ENCODE data around the gene GATAD2B. TPM values are rescaled to one million over a fixed set of nuclear protein-coding genes. Genes with fewer than 3 reads are reported as not detected.

GATAD2B gene
- total and polyA plus RNA-seq, 4 donors, result 6.4 to 67.8 (median 30.0) TPM

DNA sequence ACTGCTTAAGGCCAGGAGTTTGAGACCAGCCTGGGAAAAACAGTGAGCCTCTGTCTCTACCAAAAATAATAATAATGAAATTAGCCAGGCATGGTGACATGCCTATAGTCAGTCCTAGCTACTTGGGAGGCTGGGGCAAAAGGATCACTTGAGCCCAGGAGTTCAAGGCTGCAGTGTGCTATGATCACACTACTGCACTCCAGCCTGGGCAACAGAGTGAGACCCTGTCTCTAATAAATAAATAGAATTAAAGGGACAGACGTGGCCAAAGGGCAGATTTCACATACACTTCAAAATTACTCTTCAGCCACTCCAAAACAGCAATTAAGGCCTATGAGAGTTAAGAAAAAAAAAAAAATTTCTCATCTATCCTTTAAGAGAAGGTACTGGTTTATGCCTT, 45.7 kb downstream of the GATAD2B start:
- Histone ChIP-seq H3K4me3 (ENCODE audit: low read length in 2 of 2) (no peak overlapping the region), H3K27me3 (ENCODE audit: control insufficient read depth in 1 of 2, insufficient read depth in 2 of 2, low read length in 1 of 2) (no peaks in the 10 kb centered on the region), H3K9me3 (ENCODE audit: control insufficient read depth, low read length) (no peaks in the 10 kb centered on the region), H3K4me1 (ENCODE audit: control insufficient read depth in 1 of 2, insufficient read depth in 2 of 2, low read length in 2 of 2) (peaks cover 0 to 3% of the 10 kb centered on the region in 2 donors), H3K36me3 (ENCODE audit: control insufficient read depth in 1 of 2, insufficient read depth in 2 of 2, low read length in 1 of 2) (no peaks in the 10 kb centered on the region), H3K27ac (ENCODE audit: low read depth in 1 of 2, low read length in 2 of 2) (no peak overlapping the region)
- intact Hi-C loops (cut with DNase I), result no loop called here
- WGBS, 2 donors, result 69 to 78% methylated on average over 1 of the region's 1 CpG
- ATAC-seq (ENCODE audit: low FRiP score) (no peak), DNase-seq (peak in 1 of 2 donors; percentile 8)

DNA sequence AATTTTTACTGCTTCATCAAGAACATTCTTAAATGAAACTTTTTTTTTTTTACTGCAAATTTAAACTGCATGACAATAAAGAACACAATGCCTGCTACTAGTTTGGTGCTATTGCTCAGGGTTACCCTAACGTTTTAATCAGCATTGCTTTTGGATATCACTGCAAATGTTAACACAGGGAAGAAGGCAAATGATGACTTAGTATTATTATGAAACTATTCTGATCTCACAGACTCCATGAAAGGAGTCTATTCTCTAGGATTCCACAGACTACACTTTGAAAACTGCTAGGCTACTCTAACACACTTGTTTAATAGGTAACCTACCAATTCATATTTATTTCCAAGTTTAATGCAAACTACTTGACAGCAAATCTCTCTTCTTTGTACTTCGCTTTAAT, 49.8 kb downstream of the GATAD2B start:
- Histone ChIP-seq H3K4me1 (ENCODE audit: control insufficient read depth in 1 of 2, insufficient read depth in 2 of 2, low read length in 2 of 2) (peaks cover 0 to 3% of the 10 kb centered on the region in 2 donors), H3K4me3 (ENCODE audit: low read length in 2 of 2) (no peak overlapping the region), H3K9me3 (ENCODE audit: control insufficient read depth, low read length) (no peaks in the 10 kb centered on the region), H3K27me3 (ENCODE audit: control insufficient read depth in 1 of 2, insufficient read depth in 2 of 2, low read length in 1 of 2) (no peaks in the 10 kb centered on the region), H3K27ac (ENCODE audit: low read depth in 1 of 2, low read length in 2 of 2) (no peak overlapping the region), H3K36me3 (ENCODE audit: control insufficient read depth in 1 of 2, insufficient read depth in 2 of 2, low read length in 1 of 2) (no peaks in the 10 kb centered on the region)
- DNase-seq, result no peak
- ATAC-seq (ENCODE audit: low FRiP score), result no peak
- WGBS, 2 donors, result 47 to 55% methylated on average over 2 of the region's 2 CpGs
- intact Hi-C loops (cut with DNase I), result no loop called here

DNA sequence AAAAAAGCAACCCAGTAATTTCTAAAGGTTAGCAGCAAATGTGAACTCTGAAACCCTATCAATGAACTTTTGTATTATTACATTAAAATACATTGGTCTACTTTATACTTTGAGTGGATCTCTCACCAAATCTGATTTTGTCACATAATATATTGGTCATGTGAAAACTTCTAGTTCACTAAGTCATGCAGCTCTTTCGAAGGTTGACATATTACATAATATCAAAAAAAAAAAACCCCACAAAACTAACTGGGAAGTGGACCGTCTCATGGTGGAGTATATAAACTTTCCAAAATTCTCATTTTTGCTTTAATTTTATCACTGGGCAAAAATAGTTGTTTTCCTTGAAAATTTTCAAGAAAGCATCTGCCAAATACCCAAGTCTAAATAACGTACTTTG, 50.4 kb downstream of the GATAD2B start:
- DNase-seq (no peak), ATAC-seq (ENCODE audit: low FRiP score) (no peak)
- Histone ChIP-seq H3K9me3 (ENCODE audit: control insufficient read depth, low read length) (no peaks in the 10 kb centered on the region), H3K4me3 (ENCODE audit: low read length in 2 of 2) (no peak overlapping the region), H3K4me1 (ENCODE audit: control insufficient read depth in 1 of 2, insufficient read depth in 2 of 2, low read length in 2 of 2) (peaks cover 0 to 3% of the 10 kb centered on the region in 2 donors), H3K36me3 (ENCODE audit: control insufficient read depth in 1 of 2, insufficient read depth in 2 of 2, low read length in 1 of 2) (no peaks in the 10 kb centered on the region), H3K27me3 (ENCODE audit: control insufficient read depth in 1 of 2, insufficient read depth in 2 of 2, low read length in 1 of 2) (no peaks in the 10 kb centered on the region), H3K27ac (ENCODE audit: low read depth in 1 of 2, low read length in 2 of 2) (no peak overlapping the region)
- WGBS, 2 donors, result 11 to 21% methylated on average over 3 of the region's 3 CpGs
- intact Hi-C loops (cut with DNase I), result no loop called here

- DNase-seq, result no peak
- WGBS, 2 donors, result 89 to 91% methylated on average over 3 of the region's 3 CpGs
- Histone ChIP-seq H3K27me3 (ENCODE audit: control insufficient read depth in 1 of 2, insufficient read depth in 2 of 2, low read length in 1 of 2) (no peaks in the 10 kb centered on the region), H3K4me1 (ENCODE audit: control insufficient read depth in 1 of 2, insufficient read depth in 2 of 2, low read length in 2 of 2) (peaks cover 0 to 3% of the 10 kb centered on the region in 2 donors), H3K9me3 (ENCODE audit: control insufficient read depth, low read length) (no peaks in the 10 kb centered on the region), H3K4me3 (ENCODE audit: low read length in 2 of 2) (no peak overlapping the region), H3K36me3 (ENCODE audit: control insufficient read depth in 1 of 2, insufficient read depth in 2 of 2, low read length in 1 of 2) (no peaks in the 10 kb centered on the region), H3K27ac (ENCODE audit: low read depth in 1 of 2, low read length in 2 of 2) (no peak overlapping the region)
- ATAC-seq (ENCODE audit: low FRiP score), result no peak
- intact Hi-C loops (cut with DNase I), result no loop called here
These were observed 53.3 kb downstream of the GATAD2B start for GRCh38 chr1:153869486-153869885.

DNA sequence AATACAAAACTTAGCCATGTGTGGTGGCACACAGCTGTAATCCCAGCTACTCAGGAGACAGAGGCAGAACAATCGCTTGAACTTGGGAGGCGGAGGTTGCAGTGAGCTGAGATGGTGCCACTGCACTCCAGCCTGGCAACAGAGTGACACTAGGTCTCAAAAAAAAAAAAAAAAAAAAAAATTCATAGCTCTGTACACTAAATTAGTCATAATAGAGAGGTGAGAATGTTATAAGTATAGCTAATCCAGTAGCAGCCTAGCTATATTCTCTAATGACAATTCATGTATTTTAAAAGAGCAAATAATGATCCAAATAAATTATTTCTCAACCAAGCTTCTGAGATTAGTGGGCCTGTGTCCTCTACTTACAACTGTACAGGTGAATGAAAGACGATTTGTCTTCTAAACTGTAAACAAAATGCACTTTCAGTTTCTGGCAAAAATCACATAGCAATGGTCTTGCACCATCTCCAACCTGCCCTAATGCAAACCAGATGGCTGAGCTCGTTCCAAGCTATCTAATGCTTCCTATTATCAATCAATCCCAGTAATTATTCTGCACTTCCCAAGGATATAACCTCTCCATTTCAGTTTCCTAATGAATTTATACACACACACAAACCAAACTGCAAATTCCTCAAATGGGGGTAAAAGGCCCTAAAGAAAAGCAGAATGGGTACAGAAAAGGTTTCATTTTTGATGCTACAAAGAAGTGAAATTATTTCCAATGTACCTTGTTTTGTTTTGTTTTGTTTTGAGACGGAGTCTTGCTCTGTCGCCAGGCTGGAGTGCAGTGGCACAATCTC, 56.5 kb downstream of the GATAD2B start:
- no peak for DNase-seq
- H3K36me3 ChIP-seq (ENCODE audit: control insufficient read depth in 1 of 2, insufficient read depth in 2 of 2, low read length in 1 of 2), result no peaks in the 10 kb centered on the region
- 55 to 66% methylated on average over 6 of the region's 6 CpGs for WGBS, 2 donors
- no peaks in the 10 kb centered on the region for H3K9me3 ChIP-seq (ENCODE audit: control insufficient read depth, low read length)
- no peak overlapping the region for H3K4me3 ChIP-seq (ENCODE audit: low read length in 2 of 2)
- intact Hi-C loops (cut with DNase I), result no loop called here
- H3K27ac ChIP-seq (ENCODE audit: low read depth in 1 of 2, low read length in 2 of 2), result no peak overlapping the region
- no peaks in the 10 kb centered on the region for H3K27me3 ChIP-seq (ENCODE audit: control insufficient read depth in 1 of 2, insufficient read depth in 2 of 2, low read length in 1 of 2)
- no peak for ATAC-seq (ENCODE audit: low FRiP score)
- H3K4me1 ChIP-seq (ENCODE audit: control insufficient read depth in 1 of 2, insufficient read depth in 2 of 2, low read length in 2 of 2), result no peaks in the 10 kb centered on the region

DNA sequence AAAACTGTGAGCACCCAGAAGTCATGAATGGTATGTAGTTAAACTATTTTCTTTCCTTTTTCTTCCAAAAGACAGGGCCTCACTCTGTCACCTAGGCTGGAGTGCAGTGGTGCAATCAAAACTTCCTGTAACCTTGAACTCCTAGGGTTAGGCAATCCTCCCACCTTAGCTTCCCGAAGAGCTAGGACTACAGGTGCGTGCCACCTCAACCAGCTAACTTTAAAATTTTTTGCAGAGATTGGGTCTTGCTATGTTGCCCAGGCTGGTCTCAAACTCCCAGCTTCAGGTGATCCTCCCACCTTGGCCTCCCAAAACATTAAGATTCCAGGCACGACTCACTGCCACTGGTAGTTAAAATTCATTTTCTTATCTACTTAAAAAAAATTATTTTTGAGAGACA, 62.5 kb downstream of the GATAD2B start:
- no peaks in the 10 kb centered on the region for H3K36me3 ChIP-seq (ENCODE audit: control insufficient read depth in 1 of 2, insufficient read depth in 2 of 2, low read length in 1 of 2)
- DNase-seq (no peak), ATAC-seq (ENCODE audit: low FRiP score) (no peak)
- no peaks in the 10 kb centered on the region for H3K9me3 ChIP-seq (ENCODE audit: control insufficient read depth, low read length)
- 87 to 90% methylated on average over 3 of the region's 3 CpGs for WGBS, 2 donors
- no peaks in the 10 kb centered on the region for H3K27me3 ChIP-seq (ENCODE audit: control insufficient read depth in 1 of 2, insufficient read depth in 2 of 2, low read length in 1 of 2)
- no peak overlapping the region for H3K27ac ChIP-seq (ENCODE audit: low read depth in 1 of 2, low read length in 2 of 2)
- intact Hi-C loops (cut with DNase I), result no loop called here
- H3K4me1 ChIP-seq (ENCODE audit: control insufficient read depth in 1 of 2, insufficient read depth in 2 of 2, low read length in 2 of 2), result no peaks in the 10 kb centered on the region
- no peak overlapping the region for H3K4me3 ChIP-seq (ENCODE audit: low read length in 2 of 2)

DNA sequence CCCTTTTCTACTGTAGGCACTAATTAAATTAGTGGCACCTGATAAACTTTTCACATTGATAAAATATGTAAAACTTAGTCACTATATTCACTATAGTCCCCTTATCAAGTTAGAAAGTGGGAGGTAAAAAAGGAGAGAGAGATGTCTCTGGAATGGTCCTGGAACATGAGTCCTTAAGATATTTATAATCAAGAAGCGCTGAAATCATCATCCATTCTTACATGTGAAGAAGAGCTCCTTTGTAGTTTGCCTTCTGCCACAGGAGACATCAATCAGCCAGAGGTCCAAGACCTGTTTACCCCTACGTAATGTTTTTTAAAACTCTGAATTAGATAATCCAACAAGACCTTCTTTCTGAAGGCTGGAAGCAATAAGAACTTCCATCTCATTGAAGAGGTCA, 65.3 kb downstream of the GATAD2B start:
- 96% methylated on average over 2 of the region's 2 CpGs for WGBS, 2 donors
- ATAC-seq (ENCODE audit: low FRiP score), result no peak
- Histone ChIP-seq H3K9me3 (ENCODE audit: control insufficient read depth, low read length) (no peaks in the 10 kb centered on the region), H3K4me1 (ENCODE audit: control insufficient read depth in 1 of 2, insufficient read depth in 2 of 2, low read length in 2 of 2) (no peaks in the 10 kb centered on the region), H3K4me3 (ENCODE audit: low read length in 2 of 2) (no peak overlapping the region), H3K36me3 (ENCODE audit: control insufficient read depth in 1 of 2, insufficient read depth in 2 of 2, low read length in 1 of 2) (no peaks in the 10 kb centered on the region), H3K27ac (ENCODE audit: low read depth in 1 of 2, low read length in 2 of 2) (no peak overlapping the region), H3K27me3 (ENCODE audit: control insufficient read depth in 1 of 2, insufficient read depth in 2 of 2, low read length in 1 of 2) (no peaks in the 10 kb centered on the region)
- intact Hi-C loops (cut with DNase I), result no loop called here
- DNase-seq, result no peak

GRCh38 chr1:153856763-153857162, 66.0 kb downstream of the GATAD2B start:
- no peak for DNase-seq
- no peaks in the 10 kb centered on the region for H3K4me1 ChIP-seq (ENCODE audit: control insufficient read depth in 1 of 2, insufficient read depth in 2 of 2, low read length in 2 of 2)
- no peaks in the 10 kb centered on the region for H3K9me3 ChIP-seq (ENCODE audit: control insufficient read depth, low read length)
- no peak overlapping the region for H3K27ac ChIP-seq (ENCODE audit: low read depth in 1 of 2, low read length in 2 of 2)
- ATAC-seq (ENCODE audit: low FRiP score), result no peak
- no peaks in the 10 kb centered on the region for H3K27me3 ChIP-seq (ENCODE audit: control insufficient read depth in 1 of 2, insufficient read depth in 2 of 2, low read length in 1 of 2)
- intact Hi-C loops (cut with DNase I), result no loop called here
- no peak overlapping the region for H3K4me3 ChIP-seq (ENCODE audit: low read length in 2 of 2)
- H3K36me3 ChIP-seq (ENCODE audit: control insufficient read depth in 1 of 2, insufficient read depth in 2 of 2, low read length in 1 of 2), result no peaks in the 10 kb centered on the region

- H3K4me1 ChIP-seq (ENCODE audit: control insufficient read depth in 1 of 2, insufficient read depth in 2 of 2, low read length in 2 of 2), result no peaks in the 10 kb centered on the region
- H3K36me3 ChIP-seq (ENCODE audit: control insufficient read depth in 1 of 2, insufficient read depth in 2 of 2, low read length in 1 of 2), result no peaks in the 10 kb centered on the region
- no peak overlapping the region for H3K27ac ChIP-seq (ENCODE audit: low read depth in 1 of 2, low read length in 2 of 2)
- DNase-seq (no peak), ATAC-seq (ENCODE audit: low FRiP score) (no peak)
- 94 to 96% methylated on average over 5 of the region's 5 CpGs for WGBS, 2 donors
- H3K27me3 ChIP-seq (ENCODE audit: control insufficient read depth in 1 of 2, insufficient read depth in 2 of 2, low read length in 1 of 2), result no peaks in the 10 kb centered on the region
- intact Hi-C loops (cut with DNase I), result no loop called here
- no peaks in the 10 kb centered on the region for H3K9me3 ChIP-seq (ENCODE audit: control insufficient read depth, low read length)
- no peak overlapping the region for H3K4me3 ChIP-seq (ENCODE audit: low read length in 2 of 2)
These were observed 70.6 kb downstream of the GATAD2B start for GRCh38 chr1:153852170-153852569.

Data from aorta (tissue), 5 donors.